Left ventricle myocardium inferior (tissue), 1 donor: ENCODE results near the gene PRICKLE2. TPM values are rescaled to one million over a fixed set of nuclear protein-coding genes. Genes with fewer than 3 reads are reported as not detected.

Experiments
- DNase-seq: peaks from one replicate; pipeline ENCODE4 v3.0.0-alpha.2; 2020
- H3K27ac ChIP-seq: fragments of 200-600 bp; replicated peaks from 2 replicates; pipeline ENCODE4 v1.8.0; 2021
- H3K27me3 ChIP-seq: fragments of 200-600 bp; 2 replicates; pipeline ENCODE4 v1.8.0; 2021; ENCODE audit warnings: low read depth
- H3K36me3 ChIP-seq: fragments of 200-600 bp; 2 replicates; pipeline ENCODE4 v1.8.0; 2021
- H3K4me1 ChIP-seq: fragments of 200-600 bp; 2 replicates; pipeline ENCODE4 v1.8.0; 2021
- H3K4me3 ChIP-seq: fragments of 200-600 bp; 2 replicates; pipeline ENCODE4 v1.8.0; 2021; ENCODE audit warnings: mild to moderate bottlenecking, moderate library complexity
- H3K9me3 ChIP-seq: fragments of 200-600 bp; replicated peaks from 2 replicates; pipeline ENCODE4 v1.8.0; 2021
- CTCF ChIP-seq: fragments of 200-600 bp; IDR thresholded peaks from 2 replicates; pipeline ENCODE4 v1.8.0; 2021; ENCODE audit warnings: antibody characterized with exemption, mild to moderate bottlenecking, borderline replicate concordance
- intact Hi-C: fragments of 100-400 bp; cut with micrococcal nuclease; formaldehyde crosslinking; loops from one replicate; pipeline ENCODE4 v1.11.0; 2022
- total RNA-seq: library from RNA; stranded (reverse); fragmentation: NEBNext Ultra II Directional; extraction: Animal tissue kit (Norgen Biotek cat#: 25700); gene quantifications from one replicate; pipeline ENCODE4 v1.2.1, GENCODE V29; 2021
- donor health status: DM: no; HTN: yes; CAD: no; lungs with severe emphysema.

Gene PRICKLE2
- total RNA-seq, 1 donor from 2014 or later = 8.7 TPM

- no peaks in the 10 kb centered on the region for H3K27me3 ChIP-seq
- no peak for DNase-seq
- H3K36me3 ChIP-seq = no peaks in the 10 kb centered on the region
- H3K27ac ChIP-seq = no peak overlapping the region
- H3K9me3 ChIP-seq = no peaks in the 10 kb centered on the region
- intact Hi-C loops = no loop called here
- no peak overlapping the region for H3K4me3 ChIP-seq
- H3K4me1 ChIP-seq = peaks cover 96% of the 10 kb centered on the region
- no peak for TF ChIP-seq CTCF
Observed at GRCh38 chr3:64218329-64218728, 6.9 kb downstream of the PRICKLE2 start.

- Histone ChIP-seq H3K36me3 (no peaks in the 10 kb centered on the region), H3K4me3 (peak overlapping the region; percentile 7), H3K27ac (peak overlapping the region; percentile 86), H3K27me3 (no peaks in the 10 kb centered on the region), H3K9me3 (no peaks in the 10 kb centered on the region), H3K4me1 (peaks cover 90% of the 10 kb centered on the region)
- TF ChIP-seq CTCF = no peak
- DNase-seq = no peak
- intact Hi-C loops = no loop called here
Observed at GRCh38 chr3:64216274-64217147, 8.8 kb downstream of the PRICKLE2 start.

GRCh38 chr3:64215559-64215958, 9.7 kb downstream of the PRICKLE2 start:
- H3K9me3 ChIP-seq = no peaks in the 10 kb centered on the region
- no peak overlapping the region for H3K4me3 ChIP-seq
- no peaks in the 10 kb centered on the region for H3K36me3 ChIP-seq
- H3K27me3 ChIP-seq = no peaks in the 10 kb centered on the region
- peak overlapping the region; percentile 86 for H3K27ac ChIP-seq
- H3K4me1 ChIP-seq = peaks cover 87% of the 10 kb centered on the region
- no peak for DNase-seq
- TF ChIP-seq CTCF = no peak
- intact Hi-C loops = no loop called here

- DNase-seq = no peak
- peak overlapping the region; percentile 49 for H3K4me3 ChIP-seq
- H3K36me3 ChIP-seq = no peaks in the 10 kb centered on the region
- intact Hi-C loops = no loop called here
- peaks cover 87% of the 10 kb centered on the region for H3K4me1 ChIP-seq
- peak overlapping the region; percentile 86 for H3K27ac ChIP-seq
- no peak for TF ChIP-seq CTCF
- no peaks in the 10 kb centered on the region for H3K9me3 ChIP-seq
- H3K27me3 ChIP-seq = no peaks in the 10 kb centered on the region
Observed at GRCh38 chr3:64215103-64215502, 10.2 kb downstream of the PRICKLE2 start.

- Histone ChIP-seq H3K27me3 (no peaks in the 10 kb centered on the region), H3K36me3 (no peaks in the 10 kb centered on the region), H3K27ac (peak overlapping the region; percentile 86), H3K9me3 (no peaks in the 10 kb centered on the region), H3K4me3 (peak overlapping the region; percentile 49), H3K4me1 (peaks cover 87% of the 10 kb centered on the region)
- no peak for TF ChIP-seq CTCF
- DNase-seq = no peak
- intact Hi-C loops = no loop called here
Observed at GRCh38 chr3:64214381-64215018, 10.8 kb downstream of the PRICKLE2 start.
